NB4 (cell line): Measurements from ENCODE around the gene GOSR1.
"Not testable (repeated sequence)": the region's sequence is repeated elsewhere in the genome, so short reads cannot be mapped to it uniquely, and the experiment has no call there.

Experiments
- CTCF ChIP-seq: IDR thresholded peaks from one replicate; pipeline ENCODE4 v1.5.1; 2012; ENCODE audit warnings: low read depth, low read length
- MAX ChIP-seq: IDR thresholded peaks from 2 replicates; pipeline ENCODE4 v1.6.1; 2011; ENCODE audit warnings: low read depth, low read length
- MYC ChIP-seq: IDR thresholded peaks from 2 replicates; pipeline ENCODE4 v1.6.1; 2011; ENCODE audit warnings: low read depth, low read length
- POLR2A ChIP-seq: IDR thresholded peaks from 2 replicates; pipeline ENCODE4 v1.6.1; 2011; ENCODE audit warnings: mild to moderate bottlenecking; ENCODE audit not compliant: insufficient read length; ENCODE audit errors: extremely low read depth

GRCh38 chr17:30561766-30562165, 84.6 kb downstream of the GOSR1 start:
- TF ChIP-seq CTCF, MYC, POLR2A, MAX: not testable (repeated sequence)
